Measurements from ENCODE around the gene PACRG.

DNA sequence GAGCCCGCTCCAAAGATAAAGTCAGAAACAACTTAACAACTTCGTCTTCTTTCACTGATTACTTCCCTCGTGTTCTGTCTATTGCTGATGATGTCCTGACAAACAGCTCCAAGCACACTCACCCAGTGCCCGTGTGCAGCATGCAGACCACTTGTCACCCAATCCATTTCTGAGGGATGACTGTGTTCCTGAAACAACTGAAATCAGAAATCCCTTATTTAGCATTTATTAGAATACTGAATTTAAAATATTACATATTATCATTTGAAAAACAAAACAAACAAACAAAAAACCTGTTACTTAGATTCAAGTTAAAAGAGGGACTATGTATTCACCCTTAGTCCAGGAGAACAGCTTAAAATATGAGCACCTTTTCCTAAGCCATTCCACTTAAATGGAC lies 463.0 kb downstream of the PACRG start:
- TF ChIP-seq RARB (CRISPR knock-in tag; IDR thresholded peaks at IDR 0.05): no peak
- TF ChIP-seq OSR1 (CRISPR knock-in tag; IDR thresholded peaks at IDR 0.05): no peak
- TF ChIP-seq, protein P1, sequence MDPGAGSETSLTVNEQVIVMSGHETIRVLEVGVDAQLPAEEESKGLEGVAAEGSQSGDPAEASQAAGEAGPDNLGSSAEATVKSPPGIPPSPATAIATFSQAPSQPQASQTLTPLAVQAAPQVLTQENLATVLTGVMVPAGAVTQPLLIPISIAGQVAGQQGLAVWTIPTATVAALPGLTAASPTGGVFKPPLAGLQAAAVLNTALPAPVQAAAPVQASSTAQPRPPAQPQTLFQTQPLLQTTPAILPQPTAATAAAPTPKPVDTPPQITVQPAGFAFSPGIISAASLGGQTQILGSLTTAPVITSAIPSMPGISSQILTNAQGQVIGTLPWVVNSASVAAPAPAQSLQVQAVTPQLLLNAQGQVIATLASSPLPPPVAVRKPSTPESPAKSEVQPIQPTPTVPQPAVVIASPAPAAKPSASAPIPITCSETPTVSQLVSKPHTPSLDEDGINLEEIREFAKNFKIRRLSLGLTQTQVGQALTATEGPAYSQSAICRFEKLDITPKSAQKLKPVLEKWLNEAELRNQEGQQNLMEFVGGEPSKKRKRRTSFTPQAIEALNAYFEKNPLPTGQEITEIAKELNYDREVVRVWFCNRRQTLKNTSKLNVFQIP (CRISPR knock-in tag; IDR thresholded peaks at IDR 0.05; ENCODE audit: borderline replicate concordance, low read depth): no peak
- TF ChIP-seq TOX (CRISPR knock-in tag; IDR thresholded peaks at IDR 0.05; ENCODE audit: borderline replicate concordance): no peak
- TF ChIP-seq ARNTL (CRISPR knock-in tag; IDR thresholded peaks at IDR 0.05; ENCODE audit: borderline replicate concordance, low read depth): no peak
- TF ChIP-seq CSDC2 (CRISPR knock-in tag; IDR thresholded peaks at IDR 0.05): no peak
- TF ChIP-seq, protein P2, sequence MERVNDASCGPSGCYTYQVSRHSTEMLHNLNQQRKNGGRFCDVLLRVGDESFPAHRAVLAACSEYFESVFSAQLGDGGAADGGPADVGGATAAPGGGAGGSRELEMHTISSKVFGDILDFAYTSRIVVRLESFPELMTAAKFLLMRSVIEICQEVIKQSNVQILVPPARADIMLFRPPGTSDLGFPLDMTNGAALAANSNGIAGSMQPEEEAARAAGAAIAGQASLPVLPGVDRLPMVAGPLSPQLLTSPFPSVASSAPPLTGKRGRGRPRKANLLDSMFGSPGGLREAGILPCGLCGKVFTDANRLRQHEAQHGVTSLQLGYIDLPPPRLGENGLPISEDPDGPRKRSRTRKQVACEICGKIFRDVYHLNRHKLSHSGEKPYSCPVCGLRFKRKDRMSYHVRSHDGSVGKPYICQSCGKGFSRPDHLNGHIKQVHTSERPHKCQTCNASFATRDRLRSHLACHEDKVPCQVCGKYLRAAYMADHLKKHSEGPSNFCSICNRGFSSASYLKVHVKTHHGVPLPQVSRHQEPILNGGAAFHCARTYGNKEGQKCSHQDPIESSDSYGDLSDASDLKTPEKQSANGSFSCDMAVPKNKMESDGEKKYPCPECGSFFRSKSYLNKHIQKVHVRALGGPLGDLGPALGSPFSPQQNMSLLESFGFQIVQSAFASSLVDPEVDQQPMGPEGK (CRISPR knock-in tag; IDR thresholded peaks at IDR 0.05; ENCODE audit: borderline replicate concordance): no peak
- TF ChIP-seq, protein P3, sequence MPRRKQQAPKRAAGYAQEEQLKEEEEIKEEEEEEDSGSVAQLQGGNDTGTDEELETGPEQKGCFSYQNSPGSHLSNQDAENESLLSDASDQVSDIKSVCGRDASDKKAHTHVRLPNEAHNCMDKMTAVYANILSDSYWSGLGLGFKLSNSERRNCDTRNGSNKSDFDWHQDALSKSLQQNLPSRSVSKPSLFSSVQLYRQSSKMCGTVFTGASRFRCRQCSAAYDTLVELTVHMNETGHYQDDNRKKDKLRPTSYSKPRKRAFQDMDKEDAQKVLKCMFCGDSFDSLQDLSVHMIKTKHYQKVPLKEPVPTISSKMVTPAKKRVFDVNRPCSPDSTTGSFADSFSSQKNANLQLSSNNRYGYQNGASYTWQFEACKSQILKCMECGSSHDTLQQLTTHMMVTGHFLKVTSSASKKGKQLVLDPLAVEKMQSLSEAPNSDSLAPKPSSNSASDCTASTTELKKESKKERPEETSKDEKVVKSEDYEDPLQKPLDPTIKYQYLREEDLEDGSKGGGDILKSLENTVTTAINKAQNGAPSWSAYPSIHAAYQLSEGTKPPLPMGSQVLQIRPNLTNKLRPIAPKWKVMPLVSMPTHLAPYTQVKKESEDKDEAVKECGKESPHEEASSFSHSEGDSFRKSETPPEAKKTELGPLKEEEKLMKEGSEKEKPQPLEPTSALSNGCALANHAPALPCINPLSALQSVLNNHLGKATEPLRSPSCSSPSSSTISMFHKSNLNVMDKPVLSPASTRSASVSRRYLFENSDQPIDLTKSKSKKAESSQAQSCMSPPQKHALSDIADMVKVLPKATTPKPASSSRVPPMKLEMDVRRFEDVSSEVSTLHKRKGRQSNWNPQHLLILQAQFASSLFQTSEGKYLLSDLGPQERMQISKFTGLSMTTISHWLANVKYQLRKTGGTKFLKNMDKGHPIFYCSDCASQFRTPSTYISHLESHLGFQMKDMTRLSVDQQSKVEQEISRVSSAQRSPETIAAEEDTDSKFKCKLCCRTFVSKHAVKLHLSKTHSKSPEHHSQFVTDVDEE (CRISPR knock-in tag; IDR thresholded peaks at IDR 0.05): no peak
- no peak for TF ChIP-seq CREB5 (CRISPR knock-in tag; IDR thresholded peaks at IDR 0.05; ENCODE audit: low read depth)
- TF ChIP-seq, protein P4, sequence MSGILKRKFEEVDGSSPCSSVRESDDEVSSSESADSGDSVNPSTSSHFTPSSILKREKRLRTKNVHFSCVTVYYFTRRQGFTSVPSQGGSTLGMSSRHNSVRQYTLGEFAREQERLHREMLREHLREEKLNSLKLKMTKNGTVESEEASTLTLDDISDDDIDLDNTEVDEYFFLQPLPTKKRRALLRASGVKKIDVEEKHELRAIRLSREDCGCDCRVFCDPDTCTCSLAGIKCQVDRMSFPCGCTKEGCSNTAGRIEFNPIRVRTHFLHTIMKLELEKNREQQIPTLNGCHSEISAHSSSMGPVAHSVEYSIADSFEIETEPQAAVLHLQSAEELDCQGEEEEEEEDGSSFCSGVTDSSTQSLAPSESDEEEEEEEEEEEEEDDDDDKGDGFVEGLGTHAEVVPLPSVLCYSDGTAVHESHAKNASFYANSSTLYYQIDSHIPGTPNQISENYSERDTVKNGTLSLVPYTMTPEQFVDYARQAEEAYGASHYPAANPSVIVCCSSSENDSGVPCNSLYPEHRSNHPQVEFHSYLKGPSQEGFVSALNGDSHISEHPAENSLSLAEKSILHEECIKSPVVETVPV (CRISPR knock-in tag; IDR thresholded peaks at IDR 0.05): no peak
